HG03066 (cell line): ENCODE results near the gene GLA.

Experiments used
- ATAC-seq: cut with Tn5 transposase; IDR thresholded peaks from one replicate; pipeline ENCODE4 v1.9.1; 2021; ENCODE audit warnings: low read depth; ENCODE audit not compliant: unreplicated experiment

Gene GLA

DNA sequence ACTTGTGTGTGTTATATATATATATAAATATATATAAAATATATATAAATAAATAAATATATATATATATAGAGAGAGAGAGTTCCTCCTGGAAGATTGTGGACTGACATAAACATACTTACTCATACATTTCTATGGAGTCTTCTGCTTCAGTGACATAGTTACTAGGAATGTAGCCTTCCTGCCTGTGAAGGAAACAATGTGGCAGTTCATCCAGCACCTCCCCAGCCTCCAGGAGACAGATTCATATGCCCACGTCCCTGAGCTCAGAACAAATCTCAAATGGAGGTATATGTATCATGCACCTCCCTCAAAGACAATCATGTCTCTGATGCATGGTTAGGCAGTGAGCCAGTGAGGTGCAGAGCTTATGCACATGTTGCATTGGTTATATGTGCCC lies 47.8 kb downstream of the GLA start:
- no peak for ATAC-seq

DNA sequence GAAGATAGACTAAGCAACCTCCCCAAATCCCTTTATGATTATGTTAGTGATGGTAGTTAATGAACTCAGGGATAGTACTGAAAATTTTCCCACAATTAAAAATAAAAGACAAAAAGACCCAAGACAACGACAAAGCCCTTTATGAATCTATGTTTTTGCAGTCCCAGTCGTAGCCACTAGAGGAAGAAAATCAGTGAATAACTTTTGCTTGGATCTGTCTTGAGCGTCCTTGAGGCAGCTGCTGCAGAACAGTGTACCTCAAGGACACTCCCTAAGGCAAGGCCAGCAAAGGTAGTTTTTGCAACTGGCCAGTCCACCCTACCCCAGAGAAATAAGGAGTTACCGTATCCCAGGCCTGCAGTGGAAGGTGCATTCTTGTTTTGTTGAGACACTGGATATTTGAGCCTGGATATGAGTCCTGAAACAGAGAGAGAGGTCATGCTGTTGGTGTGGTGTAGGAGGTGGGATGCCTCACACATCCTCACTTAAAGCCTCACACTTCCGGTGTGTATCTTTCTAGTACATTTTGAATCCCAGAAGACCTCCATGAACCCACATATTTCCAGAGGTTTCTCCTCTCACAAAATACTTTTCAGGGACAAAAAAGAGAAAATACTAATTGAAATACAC lies 50.4 kb downstream of the GLA start:
- ATAC-seq: no peak

GRCh38 chrX:101349193-101349562 lies 58.5 kb downstream of the GLA start:
- ATAC-seq: no peak

- peak; percentile 95 for ATAC-seq
Observed at GRCh38 chrX:101348452-101349192, 59.1 kb downstream of the GLA start, which contains the start of gene TIMM8A. Gene TIMM8A, minus strand, starts transcription at chrX:101348742. Its CDS starts 78 bp downstream, at chrX:101348664.

- ATAC-seq: no peak
Observed at GRCh38 chrX:101347859-101348451, 59.8 kb downstream of the GLA start.
